Stimulated activated CD8-positive, alpha-beta memory T cell treated with anti-CD3 and anti-CD28 coated beads, Interleukin-2, amount 100 ng/mL, for 48 hours (primary cell): ENCODE measurements around the gene SARNP.
"Not testable (repeated sequence)": the region's sequence is repeated elsewhere in the genome, so short reads cannot be mapped to it uniquely, and the experiment has no call there.

Source experiments
- DNase-seq, 2 donors: peaks; one replicate each; pipeline ENCODE4 v3.0.0-alpha.2; 2020; ENCODE audit warnings: low read depth in 2 of 2

Gene SARNP

GRCh38 chr12:55797068-55797467 lies 20.5 kb downstream of the SARNP start:
- no peak for DNase-seq

- DNase-seq = no peak
Measured at GRCh38 chr12:55795950-55796349, 21.6 kb downstream of the SARNP start.

GRCh38 chr12:55789893-55790292 lies 27.6 kb downstream of the SARNP start:
- DNase-seq = no peak

GRCh38 chr12:55789171-55789570 lies 28.4 kb downstream of the SARNP start:
- DNase-seq = no peak

- DNase-seq = no peak
Measured at GRCh38 chr12:55788546-55788945, 29.0 kb downstream of the SARNP start.

- no peak for DNase-seq
Measured at GRCh38 chr12:55780685-55781084, 36.8 kb downstream of the SARNP start.

GRCh38 chr12:55777856-55778255 lies 39.7 kb downstream of the SARNP start:
- no peak for DNase-seq

GRCh38 chr12:55771736-55772135 lies 45.8 kb downstream of the SARNP start:
- no peak for DNase-seq

GRCh38 chr12:55767156-55767555 lies 50.4 kb downstream of the SARNP start:
- no peak for DNase-seq

GRCh38 chr12:55765736-55766290 lies 51.7 kb downstream of the SARNP start:
- DNase-seq = no peak

- DNase-seq = no peak
Measured at GRCh38 chr12:55762646-55763045, 54.9 kb downstream of the SARNP start.

GRCh38 chr12:55760663-55761062 lies 56.9 kb downstream of the SARNP start:
- peak in 1 of 2 donors; percentile 46 for DNase-seq

- not testable (repeated sequence) for DNase-seq
Measured at GRCh38 chr12:55758575-55758974, 58.9 kb downstream of the SARNP start.

- DNase-seq = no peak
Measured at GRCh38 chr12:55757701-55758100, 59.8 kb downstream of the SARNP start.

- DNase-seq = no peak
Measured at GRCh38 chr12:55755246-55755645, 62.3 kb downstream of the SARNP start.

GRCh38 chr12:55748230-55748993 lies 69.1 kb downstream of the SARNP start:
- no peak for DNase-seq

- no peak for DNase-seq
Measured at GRCh38 chr12:55746913-55747231, 70.7 kb downstream of the SARNP start.

GRCh38 chr12:55746174-55746912 lies 71.2 kb downstream of the SARNP start:
- no peak for DNase-seq

- DNase-seq = no peak
Measured at GRCh38 chr12:55745361-55746173, 72.0 kb downstream of the SARNP start.

- DNase-seq = no peak
Measured at GRCh38 chr12:55744340-55745030, 73.0 kb downstream of the SARNP start.
